Bronchial epithelial cell (primary cell): ENCODE measurements around the gene ITPA. TPM values are rescaled to one million over a fixed set of nuclear protein-coding genes. Genes with fewer than 3 reads are reported as not detected.

ENCODE experiments used
- DNase-seq: peaks from one replicate; pipeline ENCODE4 v3.0.0-alpha.2; 2010; ENCODE audit warnings: low read depth
- FAIRE-seq: peaks from 2 replicates; lab custom pipeline; 2011; peaks lifted over from hg19 to GRCh38; lab: Jason Lieb, UNC
- H3K27me3 ChIP-seq: 2 replicates; pipeline ENCODE4 v1.5.1; 2011; ENCODE audit warnings: low read length; ENCODE audit not compliant: control insufficient read depth, insufficient read depth
- H3K36me3 ChIP-seq: 2 replicates; pipeline ENCODE4 v1.5.1; 2011; ENCODE audit warnings: low read length; ENCODE audit not compliant: control insufficient read depth, insufficient read depth
- H3K4me3 ChIP-seq: 2 replicates; pipeline ENCODE4 v1.5.1; 2011; ENCODE audit warnings: mild to moderate bottlenecking, low read depth, low read length, control low read depth
- CTCF ChIP-seq: IDR thresholded peaks from 2 replicates; pipeline ENCODE4 v1.5.1; 2011; ENCODE audit warnings: mild to moderate bottlenecking, moderate library complexity, low read length, control low read depth, inconsistent platforms; ENCODE audit not compliant: insufficient read depth, severe bottlenecking
- total RNA-seq: library from RNA; depleted of rRNA; stranded (reverse); fragments of >200 nt; gene quantifications from 2 replicates; pipeline ENCODE4 v1.2.1, GENCODE V29; 2014

The ITPA gene
- total RNA-seq, 1 donor from 2014 or later, result 45.5 TPM

GRCh38 chr20:3164043-3164762 is 45.1 kb upstream of the ITPA start:
- no peak for TF ChIP-seq CTCF
- no peak overlapping the region for H3K4me3 ChIP-seq
- DNase-seq, result no peak
- no peaks in the 10 kb centered on the region for H3K36me3 ChIP-seq
- peaks cover 3% of the 10 kb centered on the region for H3K27me3 ChIP-seq
- FAIRE-seq, result no peak

GRCh38 chr20:3164763-3165410 is 44.4 kb upstream of the ITPA start:
- DNase-seq (no peak), FAIRE-seq (no peak)
- TF ChIP-seq CTCF, result no peak
- H3K27me3 ChIP-seq, result peaks cover 3% of the 10 kb centered on the region
- no peak overlapping the region for H3K4me3 ChIP-seq
- H3K36me3 ChIP-seq, result no peaks in the 10 kb centered on the region

GRCh38 chr20:3165473-3166337 is 43.6 kb upstream of the ITPA start:
- Histone ChIP-seq H3K27me3 (peaks cover 3% of the 10 kb centered on the region), H3K4me3 (no peak overlapping the region), H3K36me3 (no peaks in the 10 kb centered on the region)
- no peak for FAIRE-seq
- TF ChIP-seq CTCF, result no peak
- DNase-seq, result no peak

- TF ChIP-seq CTCF, result no peak
- FAIRE-seq (no peak), DNase-seq (no peak)
- no peaks in the 10 kb centered on the region for H3K36me3 ChIP-seq
- no peak overlapping the region for H3K4me3 ChIP-seq
- H3K27me3 ChIP-seq, result peaks cover 3% of the 10 kb centered on the region
These were observed 42.9 kb upstream of the ITPA start for GRCh38 chr20:3166338-3166912.

GRCh38 chr20:3166913-3167342 is 42.4 kb upstream of the ITPA start:
- DNase-seq (no peak), FAIRE-seq (no peak)
- Histone ChIP-seq H3K36me3 (no peaks in the 10 kb centered on the region), H3K4me3 (no peak overlapping the region), H3K27me3 (peaks cover 6% of the 10 kb centered on the region)
- TF ChIP-seq CTCF, result no peak
